IMR-90 (cell line): ENCODE results near the gene AIDA. TPM values are rescaled to one million over a fixed set of nuclear protein-coding genes. Genes with fewer than 3 reads are reported as not detected.

Experiments used
- ATAC-seq: fragments of 200-7000 bp; cut with Tn5 transposase; 2 replicates; pipeline ENCODE4 v1.9.1; 2020; ENCODE audit warnings: low read depth, mild to moderate bottlenecking, moderate library complexity
- BruUV-seq: library from RNA; stranded (reverse); fragments of 400-500 nt; replicated peaks from 2 replicates; lab custom pipeline; 2021; lab: Mats Ljungman, UMichigan
- CTCF ChIA-PET: fragments of 300-600 bp; formaldehyde crosslinking; extraction: SDS; loops from one replicate; lab custom pipeline; 2021; ENCODE audit warnings: antibody characterized with exemption; lab: Yijun Ruan, JAX
- POLR2A ChIA-PET: fragments of 300-600 bp; sonication (Branson Sonifier 250); formaldehyde crosslinking; loops from one replicate; lab custom pipeline; 2022; ENCODE audit warnings: antibody characterized with exemption; ENCODE audit not compliant: unreplicated experiment; lab: Charles Lee
- DNase-seq: peaks from one replicate; pipeline ENCODE4 v3.0.0; 2013
- H2AFZ ChIP-seq: replicated peaks from 2 replicates; pipeline ENCODE3; 2013; ENCODE audit warnings: low read length, mild to moderate bottlenecking; ENCODE audit not compliant: poor library complexity
- H2AK5ac ChIP-seq: 2 replicates; pipeline ENCODE4 v1.6.1; 2013; ENCODE audit warnings: low read depth, low read length, inconsistent platforms
- H2AK9ac ChIP-seq: replicated peaks from 2 replicates; pipeline ENCODE3; 2013; ENCODE audit warnings: mild to moderate bottlenecking, low read depth, low read length, moderate library complexity; ENCODE audit not compliant: poor library complexity
- H2BK120ac ChIP-seq: 2 replicates; pipeline ENCODE4 v1.6.1; 2013; ENCODE audit warnings: low read depth, low read length, inconsistent platforms
- H2BK15ac ChIP-seq: 3 replicates; pipeline ENCODE4 v1.6.1; 2013; ENCODE audit warnings: low read depth, low read length, inconsistent platforms
- H2BK20ac ChIP-seq: 2 replicates; pipeline ENCODE4 v1.6.1; 2013; ENCODE audit warnings: low read depth, mild to moderate bottlenecking, inconsistent platforms, low read length, moderate library complexity
- H2BK5ac ChIP-seq: 2 replicates; pipeline ENCODE4 v1.6.1; 2013; ENCODE audit warnings: mild to moderate bottlenecking, low read depth, low read length, inconsistent platforms; ENCODE audit not compliant: poor library complexity, severe bottlenecking
- H3K14ac ChIP-seq: replicated peaks from 2 replicates; pipeline ENCODE4 v1.6.1; 2013; ENCODE audit warnings: low read depth, low read length, inconsistent platforms
- H3K18ac ChIP-seq: 2 replicates; pipeline ENCODE4 v1.6.1; 2013; ENCODE audit warnings: low read depth, low read length, control low read depth
- H3K23ac ChIP-seq: 2 replicates; pipeline ENCODE4 v1.6.1; 2013; ENCODE audit warnings: low read depth, low read length, inconsistent platforms
- H3K27ac ChIP-seq: 2 replicates; pipeline ENCODE4 v1.5.1; 2013; ENCODE audit warnings: mild to moderate bottlenecking, control low read depth, low read length; ENCODE audit not compliant: insufficient read depth
- H3K27me3 ChIP-seq: 2 replicates; pipeline ENCODE4 v1.6.1; 2013; ENCODE audit warnings: low read length; ENCODE audit not compliant: control insufficient read depth, insufficient read depth
- H3K36me3 ChIP-seq: 2 replicates; pipeline ENCODE4 v1.6.1; 2013; ENCODE audit warnings: low read length, mixed read lengths; ENCODE audit not compliant: control insufficient read depth, insufficient read depth
- H3K4ac ChIP-seq: 2 replicates; pipeline ENCODE4 v1.6.1; 2013; ENCODE audit warnings: low read depth, low read length, inconsistent platforms
- H3K4me1 ChIP-seq: 2 replicates; pipeline ENCODE4 v1.6.1; 2013; ENCODE audit warnings: low read length, mixed read lengths; ENCODE audit not compliant: control insufficient read depth, insufficient read depth
- H3K4me2 ChIP-seq: 2 replicates; pipeline ENCODE4 v1.6.1; 2013; ENCODE audit warnings: low read depth, mild to moderate bottlenecking, control low read depth, low read length, moderate library complexity
- H3K4me3 ChIP-seq: 2 replicates; pipeline ENCODE4 v1.5.1; 2013; ENCODE audit warnings: low read depth, mild to moderate bottlenecking, control low read depth, low read length, moderate library complexity; ENCODE audit not compliant: insufficient read depth
- H3K56ac ChIP-seq: 2 replicates; pipeline ENCODE4 v1.6.1; 2013; ENCODE audit warnings: low read length, inconsistent platforms; ENCODE audit not compliant: insufficient read depth; ENCODE audit errors: extremely low read depth
- H3K79me1 ChIP-seq, 2 experiments: 2 replicates each; pipeline ENCODE4 v1.6.1; 2013; ENCODE audit warnings: low read length in 2 of 2, inconsistent platforms in 1 of 2, low read depth in 1 of 2
- H3K9ac ChIP-seq: 2 replicates; pipeline ENCODE4 v1.6.1; 2013; ENCODE audit warnings: low read depth, low read length, control low read depth
- H3K9me1 ChIP-seq: 2 replicates; pipeline ENCODE4 v1.6.1; 2013; ENCODE audit warnings: low read length, inconsistent platforms; ENCODE audit not compliant: insufficient read depth
- H3K9me3 ChIP-seq: 2 replicates; pipeline ENCODE4 v1.6.1; 2013; ENCODE audit warnings: low read length; ENCODE audit not compliant: control insufficient read depth, insufficient read depth
- H4K20me1 ChIP-seq: 2 replicates; pipeline ENCODE4 v1.6.1; 2013; ENCODE audit warnings: low read length, inconsistent platforms; ENCODE audit not compliant: insufficient read depth
- H4K5ac ChIP-seq: 2 replicates; pipeline ENCODE4 v1.6.1; 2013; ENCODE audit warnings: mild to moderate bottlenecking, low read depth, low read length, control low read depth
- H4K8ac ChIP-seq, 2 experiments: 2 replicates each; pipeline ENCODE4 v1.6.1; 2013; ENCODE audit warnings: low read depth in 2 of 2, low read length in 2 of 2, control low read depth in 1 of 2, inconsistent platforms in 1 of 2
- H4K91ac ChIP-seq: 2 replicates; pipeline ENCODE4 v1.6.1; 2013; ENCODE audit warnings: low read depth, low read length, inconsistent platforms; ENCODE audit not compliant: insufficient read depth
- BHLHE40 ChIP-seq: fragments of 150-350 bp; IDR thresholded peaks from 2 replicates; pipeline ENCODE4 v1.6.1; 2016; ENCODE audit warnings: mild to moderate bottlenecking, low read depth, low read length
- CEBPB ChIP-seq: IDR thresholded peaks from 2 replicates; pipeline ENCODE4 v1.6.1; 2012; ENCODE audit warnings: low read depth, low read length, improper control_type of control experiment
- CHD1 ChIP-seq: IDR thresholded peaks from 2 replicates; pipeline ENCODE4 v1.6.1; 2012; ENCODE audit warnings: low read depth, low read length, improper control_type of control experiment
- CTCF ChIP-seq: conservative IDR thresholded peaks from 2 replicates; pipeline ENCODE4 v1.5.1; 2012; ENCODE audit warnings: mild to moderate bottlenecking, low read depth, low read length, improper control_type of control experiment
- FOS ChIP-seq: fragments of 150-350 bp; IDR thresholded peaks from 2 replicates; pipeline ENCODE4 v1.6.1; 2016; ENCODE audit warnings: low read depth, low read length
- MAZ ChIP-seq: IDR thresholded peaks from 2 replicates; pipeline ENCODE4 v1.6.1; 2012; ENCODE audit warnings: low read depth, mild to moderate bottlenecking, low read length, improper control_type of control experiment, moderate library complexity, borderline replicate concordance
- MXI1 ChIP-seq: IDR thresholded peaks from 2 replicates; pipeline ENCODE4 v1.6.1; 2012; ENCODE audit warnings: low read depth, mild to moderate bottlenecking, low read length, moderate library complexity, borderline replicate concordance
- NFE2L2 ChIP-seq: fragments of 150-350 bp; IDR thresholded peaks from 2 replicates; pipeline ENCODE4 v1.6.1; 2016; ENCODE audit warnings: low read depth, mild to moderate bottlenecking, low read length
- POLR2A ChIP-seq: IDR thresholded peaks from 2 replicates; pipeline ENCODE4 v1.6.1; 2012; ENCODE audit warnings: mild to moderate bottlenecking, low read depth, low read length
- RAD21 ChIP-seq: IDR thresholded peaks from 2 replicates; pipeline ENCODE4 v1.6.1; 2012; ENCODE audit warnings: low read length, improper control_type of control experiment
- RCOR1 ChIP-seq: IDR thresholded peaks from 2 replicates; pipeline ENCODE4 v1.6.1; 2012; ENCODE audit warnings: mild to moderate bottlenecking, low read length, improper control_type of control experiment; ENCODE audit not compliant: insufficient replicate concordance
- RFX5 ChIP-seq: IDR thresholded peaks from 2 replicates; pipeline ENCODE4 v1.8.0; 2012; ENCODE audit warnings: low read depth, mild to moderate bottlenecking, low read length, moderate library complexity
- SMC3 ChIP-seq: fragments of 150-350 bp; IDR thresholded peaks from 2 replicates; pipeline ENCODE4 v1.6.1; 2016; ENCODE audit warnings: low read depth, mild to moderate bottlenecking, antibody characterized with exemption, low read length, moderate library complexity
- WGBS, 2 experiments: methylation state at CpG; one replicate each; pipeline versions ENCODE4 v1.1.5 to v1.1.7; 2013; ENCODE audit warnings: missing lambda C conversion rate in 2 of 2; ENCODE audit not compliant: insufficient read length in 1 of 2; ENCODE audit errors: extremely low coverage in 2 of 2; 5-methylcytosine and 5-hydroxymethylcytosine counted together
- dilution Hi-C: fragments of 300-500 bp; cut with HindIII; formaldehyde crosslinking; loops from one replicate; pipeline ENCODE4 v1.14.3; 2018; ENCODE audit warnings: low sequenced_read_pairs; ENCODE audit not compliant: unreplicated experiment
- in situ Hi-C: fragments of 300-500 bp; cut with MboI; formaldehyde crosslinking; loops from 3 replicates; pipeline ENCODE4 v1.14.3; 2019; ENCODE audit warnings: low sequenced_read_pairs, inconsistent platforms, mixed read lengths
- intact Hi-C: fragments of 100-400 bp; cut with micrococcal nuclease; formaldehyde crosslinking; loops from 2 replicates; pipeline ENCODE4 v1.10.0; 2022
- polyA plus RNA-seq, 3 experiments: library from polyadenylated mRNA; depleted of rRNA; stranded (reverse); fragments of >200 nt; gene quantifications; 2 replicates each; pipeline ENCODE4 v1.2.3, GENCODE V29; 2012; ENCODE audit warnings: low replicate concordance in 1 of 3
- total RNA-seq: library from RNA; depleted of rRNA; stranded (reverse); fragments of >200 nt; gene quantifications from 2 replicates; pipeline ENCODE4 v1.2.3, GENCODE V29; 2012
- TF ChIP-seq, protein P1 (sequence below): fragments of 150-350 bp; IDR thresholded peaks from 2 replicates; pipeline ENCODE4 v1.6.1; 2017; ENCODE audit warnings: mild to moderate bottlenecking, antibody characterized with exemption, low read length, low read depth
- TF ChIP-seq, protein P2 (sequence below): fragments of 150-350 bp; IDR thresholded peaks from 2 replicates; pipeline ENCODE4 v1.6.1; 2016; ENCODE audit warnings: low read depth, mild to moderate bottlenecking, low read length, moderate library complexity, borderline replicate concordance

The AIDA gene
- total and polyA plus RNA-seq, 2 of the 4 experiments (the other 2 are of a cell fraction), result 47.9 to 48.6 TPM

- CTCF ChIA-PET, result no interaction called here
- intact Hi-C loops (loop anchor here (5.0 kb wide), 1 partner anchor 743 kb away; no protein-coding TSS in a partner anchor), in situ Hi-C loops (loop anchor here (5.0 to 25.0 kb wide), 4 partner anchors 163 to 1168 kb away; partner anchors contain the start of gene DUSP10)
- no peak for TF ChIP-seq SMC3
- no peak for TF ChIP-seq CTCF
- no peak for TF ChIP-seq RCOR1
- TF ChIP-seq CHD1, result no peak
- TF ChIP-seq MXI1, result no peak
- no peak for TF ChIP-seq RFX5
- TF ChIP-seq CEBPB, result no peak
- TF ChIP-seq BHLHE40, result no peak
- no peak for TF ChIP-seq MAZ
- TF ChIP-seq NFE2L2, result no peak
- TF ChIP-seq, protein P1, sequence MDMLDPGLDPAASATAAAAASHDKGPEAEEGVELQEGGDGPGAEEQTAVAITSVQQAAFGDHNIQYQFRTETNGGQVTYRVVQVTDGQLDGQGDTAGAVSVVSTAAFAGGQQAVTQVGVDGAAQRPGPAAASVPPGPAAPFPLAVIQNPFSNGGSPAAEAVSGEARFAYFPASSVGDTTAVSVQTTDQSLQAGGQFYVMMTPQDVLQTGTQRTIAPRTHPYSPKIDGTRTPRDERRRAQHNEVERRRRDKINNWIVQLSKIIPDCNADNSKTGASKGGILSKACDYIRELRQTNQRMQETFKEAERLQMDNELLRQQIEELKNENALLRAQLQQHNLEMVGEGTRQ, result no peak
- no peak for TF ChIP-seq POLR2A
- TF ChIP-seq FOS, result no peak
- TF ChIP-seq RAD21, result no peak
- TF ChIP-seq, protein P2, sequence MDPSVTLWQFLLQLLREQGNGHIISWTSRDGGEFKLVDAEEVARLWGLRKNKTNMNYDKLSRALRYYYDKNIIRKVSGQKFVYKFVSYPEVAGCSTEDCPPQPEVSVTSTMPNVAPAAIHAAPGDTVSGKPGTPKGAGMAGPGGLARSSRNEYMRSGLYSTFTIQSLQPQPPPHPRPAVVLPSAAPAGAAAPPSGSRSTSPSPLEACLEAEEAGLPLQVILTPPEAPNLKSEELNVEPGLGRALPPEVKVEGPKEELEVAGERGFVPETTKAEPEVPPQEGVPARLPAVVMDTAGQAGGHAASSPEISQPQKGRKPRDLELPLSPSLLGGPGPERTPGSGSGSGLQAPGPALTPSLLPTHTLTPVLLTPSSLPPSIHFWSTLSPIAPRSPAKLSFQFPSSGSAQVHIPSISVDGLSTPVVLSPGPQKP, result no peak
Observed at GRCh38 chr1:222629921-222630535, 82.3 kb downstream of the AIDA start.

More at GRCh38 chr1:222629921-222630535, 82.3 kb downstream of the AIDA start:
- H4K8ac ChIP-seq, result no peak overlapping the region
- no peak overlapping the region for H3K27ac ChIP-seq
- H3K4me1 ChIP-seq, result peaks cover 7% of the 10 kb centered on the region; the same call in 1 of the 2 replicates
- dilution Hi-C loops, result no loop called here
- WGBS, 2 experiments, result 73% methylated on average over 2 of the region's 7 CpGs; no CpG with 5 or more reads in 1 of the 2 experiments
- peak; percentile 40 for ATAC-seq
- H2AFZ ChIP-seq, result no peak overlapping the region
- H4K20me1 ChIP-seq, result no peaks in the 10 kb centered on the region
- no peak overlapping the region for H2BK20ac ChIP-seq
- H3K14ac ChIP-seq, result no peak overlapping the region
- no peaks in the 10 kb centered on the region for H3K9me3 ChIP-seq
- H2BK15ac ChIP-seq, result no peak overlapping the region
- H4K5ac ChIP-seq, result no peak overlapping the region
- no peak overlapping the region for H3K18ac ChIP-seq
- peak; percentile 52 for DNase-seq
- no peak overlapping the region for H2BK120ac ChIP-seq
- peaks cover 36% of the 10 kb centered on the region for H3K36me3 ChIP-seq
- no peak overlapping the region for H2BK5ac ChIP-seq
- no peak overlapping the region for H3K23ac ChIP-seq
- no peak overlapping the region for H3K4ac ChIP-seq
- H3K79me1 ChIP-seq, result peaks cover 0 to 3% of the 10 kb centered on the region in 2 experiments; a peak in 1 of 4 replicates
- H3K9ac ChIP-seq, result no peak overlapping the region
- no peak overlapping the region for H3K56ac ChIP-seq
- POLR2A ChIA-PET, result interaction anchor here (0.6 kb wide), 1 partner anchor 22 kb away, joined by 4 read pairs; no protein-coding TSS in a partner anchor
- no peak overlapping the region; the same call in 1 of the 2 replicates for H3K4me2 ChIP-seq
- no TSS peak for BruUV-seq
- H3K27me3 ChIP-seq, result no peaks in the 10 kb centered on the region
- no peak overlapping the region for H3K4me3 ChIP-seq
- 0 out of 2 replicates have a peak overlapping the region, but pooled peaks have one; percentile 23 for H2AK5ac ChIP-seq
- H3K9me1 ChIP-seq, result peaks cover 4% of the 10 kb centered on the region
- peak overlapping the region; percentile 49 for H2AK9ac ChIP-seq
- no peak overlapping the region for H4K91ac ChIP-seq
